ENCODE results near the gene TMEM9.

TMEM9 gene

GRCh38 chr1:201126463-201126831, 27.8 kb downstream of the TMEM9 start:
- DNase-seq = no peak

- DNase-seq = no peak
Observed at GRCh38 chr1:201125800-201126199, 28.5 kb downstream of the TMEM9 start.

- no peak for DNase-seq
Observed at GRCh38 chr1:201125019-201125418, 29.3 kb downstream of the TMEM9 start.

- DNase-seq = no peak
Observed at GRCh38 chr1:201123866-201124265, 30.4 kb downstream of the TMEM9 start.

- DNase-seq = no peak
Observed at GRCh38 chr1:201122321-201122957, 31.8 kb downstream of the TMEM9 start.

- no peak for DNase-seq
Observed at GRCh38 chr1:201119206-201120197, 34.8 kb downstream of the TMEM9 start.

GRCh38 chr1:201116091-201116490, 38.2 kb downstream of the TMEM9 start:
- DNase-seq = no peak

- no peak for DNase-seq
Observed at GRCh38 chr1:201115390-201115937, 38.8 kb downstream of the TMEM9 start.

GRCh38 chr1:201114245-201115131, 39.8 kb downstream of the TMEM9 start:
- no peak for DNase-seq

GRCh38 chr1:201113451-201114244, 40.6 kb downstream of the TMEM9 start:
- no peak for DNase-seq

- DNase-seq = no peak
Observed at GRCh38 chr1:201112926-201113325, 41.3 kb downstream of the TMEM9 start.

GRCh38 chr1:201112173-201112731, 42.0 kb downstream of the TMEM9 start, which contains the start of gene CACNA1S:
CACNA1S (minus strand) TSS chr1:201112426; CDS start chr1:201112339, 87 bp downstream.
- no peak for DNase-seq

GRCh38 chr1:201111672-201112071, 42.6 kb downstream of the TMEM9 start:
- no peak for DNase-seq

GRCh38 chr1:201111156-201111555, 43.1 kb downstream of the TMEM9 start:
- no peak for DNase-seq

GRCh38 chr1:201110616-201111015, 43.7 kb downstream of the TMEM9 start:
- no peak for DNase-seq

GRCh38 chr1:201110138-201110537, 44.1 kb downstream of the TMEM9 start:
- DNase-seq = no peak

GRCh38 chr1:201109651-201110050, 44.6 kb downstream of the TMEM9 start:
- no peak for DNase-seq

- no peak for DNase-seq
Observed at GRCh38 chr1:201108614-201109013, 45.7 kb downstream of the TMEM9 start.

- DNase-seq = no peak
Observed at GRCh38 chr1:201105688-201106087, 48.6 kb downstream of the TMEM9 start.

GRCh38 chr1:201104141-201104540, 50.1 kb downstream of the TMEM9 start:
- DNase-seq = no peak

GRCh38 chr1:201103666-201104065, 50.6 kb downstream of the TMEM9 start:
- DNase-seq = no peak
